HG03521 (cell line): ENCODE measurements around the gene SAMHD1.
"Not testable (repeated sequence)": the region's sequence is repeated elsewhere in the genome, so short reads cannot be mapped to it uniquely, and the experiment has no call there.

Experiments
- ATAC-seq: cut with Tn5 transposase; IDR thresholded peaks from one replicate; pipeline ENCODE4 v1.9.1; 2021; ENCODE audit warnings: mild to moderate bottlenecking, moderate library complexity; ENCODE audit not compliant: unreplicated experiment

Gene SAMHD1

GRCh38 chr20:36917943-36918342 lies 33.6 kb downstream of the SAMHD1 start:
- no peak for ATAC-seq

GRCh38 chr20:36917240-36917639 lies 34.3 kb downstream of the SAMHD1 start:
- no peak for ATAC-seq

GRCh38 chr20:36916199-36916598 lies 35.3 kb downstream of the SAMHD1 start:
- no peak for ATAC-seq

GRCh38 chr20:36908603-36909002 lies 42.9 kb downstream of the SAMHD1 start:
- no peak for ATAC-seq

GRCh38 chr20:36906086-36906485 lies 45.4 kb downstream of the SAMHD1 start:
- ATAC-seq, result not testable (repeated sequence)

- not testable (repeated sequence) for ATAC-seq
Observed at GRCh38 chr20:36905566-36905965, 45.9 kb downstream of the SAMHD1 start.

GRCh38 chr20:36904690-36905089 lies 46.8 kb downstream of the SAMHD1 start:
- ATAC-seq, result no peak

- no peak for ATAC-seq
Observed at GRCh38 chr20:36895036-36895435, 56.5 kb downstream of the SAMHD1 start.

GRCh38 chr20:36893801-36894200 lies 57.7 kb downstream of the SAMHD1 start:
- no peak for ATAC-seq

GRCh38 chr20:36891211-36891610 lies 60.3 kb downstream of the SAMHD1 start:
- no peak for ATAC-seq

- ATAC-seq, result no peak
Observed at GRCh38 chr20:36890586-36890985, 60.9 kb downstream of the SAMHD1 start.

- ATAC-seq, result no peak
Observed at GRCh38 chr20:36888880-36889516, 62.5 kb downstream of the SAMHD1 start.

- ATAC-seq, result no peak
Observed at GRCh38 chr20:36887752-36888090, 63.8 kb downstream of the SAMHD1 start.

- peak; percentile 44 for ATAC-seq
Observed at GRCh38 chr20:36886859-36887751, 64.4 kb downstream of the SAMHD1 start.

GRCh38 chr20:36885356-36885755 lies 66.2 kb downstream of the SAMHD1 start:
- no peak for ATAC-seq

- no peak for ATAC-seq
Observed at GRCh38 chr20:36883977-36884535, 67.5 kb downstream of the SAMHD1 start.

GRCh38 chr20:36881888-36882287 lies 69.6 kb downstream of the SAMHD1 start:
- ATAC-seq, result no peak

GRCh38 chr20:36881331-36881730 lies 70.2 kb downstream of the SAMHD1 start:
- no peak for ATAC-seq

- ATAC-seq, result no peak
Observed at GRCh38 chr20:36880741-36881250, 70.7 kb downstream of the SAMHD1 start.

- ATAC-seq, result no peak
Observed at GRCh38 chr20:36878941-36879340, 72.6 kb downstream of the SAMHD1 start.

GRCh38 chr20:36876473-36876833 lies 75.1 kb downstream of the SAMHD1 start:
- ATAC-seq, result no peak
